ENCODE results near the gene AURKAIP1. TPM values are rescaled to one million over a fixed set of nuclear protein-coding genes. Genes with fewer than 3 reads are reported as not detected.

Gene AURKAIP1
- total and polyA plus RNA-seq, 2 of the 13 experiments (the other 11 are each of a cell fraction or from before 2014, with no cell fraction given), result 69.5 to 175 TPM

DNA sequence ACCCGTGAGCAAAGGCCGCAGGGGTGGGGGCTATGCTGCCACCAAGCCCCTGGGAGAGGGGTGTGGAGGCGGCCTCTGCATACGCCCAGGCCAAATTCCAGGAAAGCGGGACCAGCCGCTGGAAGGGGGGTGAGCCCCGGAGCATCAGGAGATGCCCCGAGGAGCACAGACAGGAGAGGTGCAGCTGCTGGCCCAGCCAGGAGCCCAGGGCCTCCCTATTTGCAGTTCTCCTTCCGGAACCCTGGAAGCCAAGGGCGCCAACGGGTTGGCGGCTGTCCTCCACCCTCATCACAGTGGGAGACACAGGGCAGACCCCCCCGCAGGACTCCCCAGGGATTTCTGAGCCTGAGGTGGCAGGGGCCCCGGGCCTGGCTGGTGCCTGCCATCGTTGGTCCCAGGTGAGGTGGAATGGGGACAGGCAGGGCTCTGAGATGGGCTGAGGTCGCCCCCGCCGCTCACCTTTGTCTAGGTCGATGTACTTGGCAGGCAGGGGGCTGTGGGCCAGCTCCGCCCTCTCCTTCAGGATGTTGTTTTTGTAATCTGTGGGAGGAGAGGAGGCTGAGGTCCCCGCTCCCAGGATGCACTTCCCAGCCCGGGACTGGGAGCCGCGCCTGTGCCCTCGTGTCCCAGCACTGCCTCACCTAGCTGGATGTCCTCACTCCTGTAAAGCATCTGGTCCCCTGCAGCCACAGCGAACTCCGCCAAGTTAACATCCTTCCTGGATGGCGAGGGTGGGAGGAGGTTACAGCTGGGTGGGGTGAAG is 21.4 kb downstream of the AURKAIP1 start:
- TF ChIP-seq ONECUT2 (CRISPR knock-in tag; IDR thresholded peaks at IDR 0.05) (no peak), PATZ1 (CRISPR knock-in tag; IDR thresholded peaks at IDR 0.05) (0 out of 2 replicates have a peak, but pooled peaks have one; percentile 16), ZNF792 (CRISPR knock-in tag; IDR thresholded peaks at IDR 0.05) (no peak), ZNF484 (CRISPR knock-in tag; IDR thresholded peaks at IDR 0.05; ENCODE audit: borderline replicate concordance, low read depth) (no peak), SPEN (CRISPR knock-in tag; IDR thresholded peaks at IDR 0.05; ENCODE audit: low read depth) (no peak), TCF7L2 (IDR thresholded peaks at IDR 0.05; ENCODE audit: low read depth, low read length) (no peak), MTF1 (CRISPR knock-in tag; IDR thresholded peaks at IDR 0.05) (no peak), RBFOX2 (IDR thresholded peaks at IDR 0.05; ENCODE audit: low read depth, low read length) (peak; percentile 62), AGO2 (optimal IDR thresholded peaks at IDR 0.05; ENCODE audit: low read depth, low read length) (peak; percentile 82), ZNF879 (CRISPR knock-in tag; IDR thresholded peaks at IDR 0.05) (no peak), AKAP8 (CRISPR knock-in tag; IDR thresholded peaks at IDR 0.05) (peak; percentile 92; the same call in 1 of the 2 replicates), EHMT2 (IDR thresholded peaks at IDR 0.05; ENCODE audit: borderline replicate concordance, low read depth, low read length) (no peak), AGO1 (IDR thresholded peaks at IDR 0.05; ENCODE audit: low read depth, low read length, poor library complexity, severe bottlenecking) (peak; percentile 96), SNRNP70 (IDR thresholded peaks at IDR 0.05; ENCODE audit: low read depth, low read length) (no peak), BRD4 (CRISPR knock-in tag; IDR thresholded peaks at IDR 0.05) (no peak), ZNF20 (CRISPR knock-in tag; IDR thresholded peaks at IDR 0.05) (no peak), HMG20B (CRISPR knock-in tag; conservative IDR thresholded peaks at IDR 0.05) (no peak)
- TF ChIP-seq, protein P1, sequence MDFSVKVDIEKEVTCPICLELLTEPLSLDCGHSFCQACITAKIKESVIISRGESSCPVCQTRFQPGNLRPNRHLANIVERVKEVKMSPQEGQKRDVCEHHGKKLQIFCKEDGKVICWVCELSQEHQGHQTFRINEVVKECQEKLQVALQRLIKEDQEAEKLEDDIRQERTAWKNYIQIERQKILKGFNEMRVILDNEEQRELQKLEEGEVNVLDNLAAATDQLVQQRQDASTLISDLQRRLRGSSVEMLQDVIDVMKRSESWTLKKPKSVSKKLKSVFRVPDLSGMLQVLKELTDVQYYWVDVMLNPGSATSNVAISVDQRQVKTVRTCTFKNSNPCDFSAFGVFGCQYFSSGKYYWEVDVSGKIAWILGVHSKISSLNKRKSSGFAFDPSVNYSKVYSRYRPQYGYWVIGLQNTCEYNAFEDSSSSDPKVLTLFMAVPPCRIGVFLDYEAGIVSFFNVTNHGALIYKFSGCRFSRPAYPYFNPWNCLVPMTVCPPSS (IDR thresholded peaks at IDR 0.05), result no peak
- DNase-seq (ENCODE audit: low spot score) (no peak), ATAC-seq (no peak), FAIRE-seq (no peak)
- Histone ChIP-seq H3K4me1 (ENCODE audit: insufficient read depth, low read length) (peaks cover 33% of the 10 kb centered on the region), H3K27ac (ENCODE audit: extremely low read length, insufficient read depth, low read length) (no peak overlapping the region), H2AFZ (ENCODE audit: low read length) (no peak overlapping the region), H3K36me3 (replicated peaks in 1 of 2; ENCODE audit: control insufficient read depth in 1 of 2, insufficient read depth in 2 of 2, low read length in 2 of 2) (no peaks in the 10 kb centered on the region), H3K4me2 (ENCODE audit: low read depth, low read length) (no peak overlapping the region), H3K4me3 (replicated peaks in 1 of 3; ENCODE audit: insufficient read depth in 1 of 3, low read depth in 2 of 3, low read length in 3 of 3) (no peak overlapping the region), H4K20me1 (ENCODE audit: insufficient read depth, low read length) (no peaks in the 10 kb centered on the region), H3K9me3 (ENCODE audit: low read length) (no peaks in the 10 kb centered on the region), H3K79me2 (ENCODE audit: insufficient read depth, low read length) (peaks cover 6% of the 10 kb centered on the region), H3K9ac (ENCODE audit: insufficient read depth, low read depth, low read length) (no peak overlapping the region), H3K27me3 (ENCODE audit: control insufficient read depth in 1 of 2, insufficient read depth in 2 of 2, low read length in 2 of 2) (no peaks in the 10 kb centered on the region)
- intact Hi-C loops (cut with micrococcal nuclease; ENCODE audit: unreplicated experiment), result no loop called here
- POLR2A ChIA-PET, result no interaction called here
- BruUV-seq (replicated peaks), result no TSS peak
- in situ Hi-C loops (cut with HindIII; ENCODE audit: extremely low pct_ligation_motif_present, low pct_unique_long_range_greater_than_20kb), result no loop called here
- WGBS (ENCODE audit: low lambda C conversion rate), result 83% methylated on average over 13 of the region's 28 CpGs
- CTCF ChIA-PET (ENCODE audit: low intra/inter-chr PET ratio, low total read pairs), result no interaction called here
